Thyroid gland (tissue), 4 donors: Measurements from ENCODE around the gene DRC3. TPM values are rescaled to one million over a fixed set of nuclear protein-coding genes. Genes with fewer than 3 reads are reported as not detected.

ENCODE experiments used
- DNase-seq, 2 donors: peaks; one replicate each; pipeline ENCODE4 v3.0.0-alpha.2; 2019
- H3K27ac ChIP-seq, 3 donors: fragments of 200-600 bp; sonication (generic); 1 replicate in 2 of 3; 2 replicates in 1 of 3; pipeline ENCODE4 v1.5.1; 2016 to 2019; ENCODE audit warnings: mild to moderate bottlenecking in 1 of 3, moderate library complexity in 1 of 3
- H3K27me3 ChIP-seq: fragments of 200-600 bp; sonication (generic); one replicate; pipeline ENCODE4 v1.5.1; 2019
- H3K36me3 ChIP-seq, 2 donors: fragments of 200-600 bp; sonication (generic); one replicate each; pipeline ENCODE4 v1.5.1; 2016 to 2019
- H3K4me1 ChIP-seq, 2 donors: fragments of 200-600 bp; sonication (generic); one replicate each; pipeline ENCODE4 v1.5.1; 2017 to 2019
- H3K4me3 ChIP-seq, 3 donors: fragments of 200-600 bp; sonication (generic); replicated peaks in 1 of 3; 1 replicate in 2 of 3; 2 replicates in 1 of 3; pipeline ENCODE4 v1.5.1; 2016; ENCODE audit warnings: mild to moderate bottlenecking in 1 of 3
- H3K9me3 ChIP-seq: fragments of 200-600 bp; sonication (generic); one replicate; pipeline ENCODE4 v1.5.1; 2017
- POLR2A ChIP-seq, 2 donors: fragments of 450-650 bp; IDR thresholded peaks; one replicate each; pipeline ENCODE4 v1.6.1; 2017; ENCODE audit warnings: antibody characterized with exemption in 2 of 2, mild to moderate bottlenecking in 2 of 2, moderate library complexity in 1 of 2
- WGBS, 2 donors: methylation state at CpG; one replicate each; pipeline ENCODE4 v1.1.5; 2017; 5-methylcytosine and 5-hydroxymethylcytosine counted together
- intact Hi-C: fragments of 100-400 bp; cut with DNase I; formaldehyde crosslinking; loops from one replicate; pipeline ENCODE4 v1.15.1; 2023
- total RNA-seq, 4 donors: library from RNA; depleted of rRNA; stranded (reverse); fragments of >200 nt; gene quantifications; one replicate each; pipeline ENCODE4 v1.2.3, GENCODE V29; 2016
- TF ChIP-seq, protein P1 (sequence below), 6 experiments: fragments of 200-600 bp in 3 of 6; fragments of 450-650 bp in 3 of 6; sonication (generic) in 3 of 6; IDR thresholded peaks; one replicate each; pipeline ENCODE4 v1.5.1; 2016 to 2019; ENCODE audit warnings: antibody characterized with exemption in 6 of 6, mild to moderate bottlenecking in 2 of 6, inconsistent platforms in 1 of 6, moderate library complexity in 1 of 6

The DRC3 gene
- total RNA-seq, 4 donors from 2014 or later, result 18.5 to 28.7 (median 23.4) TPM

- no peaks in the 10 kb centered on the region for H3K9me3 ChIP-seq
- no peak overlapping the region for H3K4me3 ChIP-seq
- peak in 1 of 2 donors; percentile 32 for DNase-seq
- no peaks in the 10 kb centered on the region for H3K36me3 ChIP-seq
- TF ChIP-seq, protein P1, sequence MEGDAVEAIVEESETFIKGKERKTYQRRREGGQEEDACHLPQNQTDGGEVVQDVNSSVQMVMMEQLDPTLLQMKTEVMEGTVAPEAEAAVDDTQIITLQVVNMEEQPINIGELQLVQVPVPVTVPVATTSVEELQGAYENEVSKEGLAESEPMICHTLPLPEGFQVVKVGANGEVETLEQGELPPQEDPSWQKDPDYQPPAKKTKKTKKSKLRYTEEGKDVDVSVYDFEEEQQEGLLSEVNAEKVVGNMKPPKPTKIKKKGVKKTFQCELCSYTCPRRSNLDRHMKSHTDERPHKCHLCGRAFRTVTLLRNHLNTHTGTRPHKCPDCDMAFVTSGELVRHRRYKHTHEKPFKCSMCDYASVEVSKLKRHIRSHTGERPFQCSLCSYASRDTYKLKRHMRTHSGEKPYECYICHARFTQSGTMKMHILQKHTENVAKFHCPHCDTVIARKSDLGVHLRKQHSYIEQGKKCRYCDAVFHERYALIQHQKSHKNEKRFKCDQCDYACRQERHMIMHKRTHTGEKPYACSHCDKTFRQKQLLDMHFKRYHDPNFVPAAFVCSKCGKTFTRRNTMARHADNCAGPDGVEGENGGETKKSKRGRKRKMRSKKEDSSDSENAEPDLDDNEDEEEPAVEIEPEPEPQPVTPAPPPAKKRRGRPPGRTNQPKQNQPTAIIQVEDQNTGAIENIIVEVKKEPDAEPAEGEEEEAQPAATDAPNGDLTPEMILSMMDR (IDR thresholded peaks at IDR 0.05), result no peak
- TF ChIP-seq POLR2A (IDR thresholded peaks at IDR 0.05), result no peak
- peaks cover 86 to 94% of the 10 kb centered on the region in 2 donors for H3K4me1 ChIP-seq
- H3K27ac ChIP-seq, result peak overlapping the region; percentile 68 to 89 (median 85)
- WGBS, 2 donors, result 32 to 41% methylated on average over 5 of the region's 5 CpGs
- intact Hi-C loops, result loop anchor here (10.0 kb wide), 1 partner anchor 222 kb away; no protein-coding TSS in a partner anchor
- no peaks in the 10 kb centered on the region for H3K27me3 ChIP-seq
Measured at GRCh38 chr17:17926840-17927449, 45.7 kb upstream of the DRC3 start.

DNA sequence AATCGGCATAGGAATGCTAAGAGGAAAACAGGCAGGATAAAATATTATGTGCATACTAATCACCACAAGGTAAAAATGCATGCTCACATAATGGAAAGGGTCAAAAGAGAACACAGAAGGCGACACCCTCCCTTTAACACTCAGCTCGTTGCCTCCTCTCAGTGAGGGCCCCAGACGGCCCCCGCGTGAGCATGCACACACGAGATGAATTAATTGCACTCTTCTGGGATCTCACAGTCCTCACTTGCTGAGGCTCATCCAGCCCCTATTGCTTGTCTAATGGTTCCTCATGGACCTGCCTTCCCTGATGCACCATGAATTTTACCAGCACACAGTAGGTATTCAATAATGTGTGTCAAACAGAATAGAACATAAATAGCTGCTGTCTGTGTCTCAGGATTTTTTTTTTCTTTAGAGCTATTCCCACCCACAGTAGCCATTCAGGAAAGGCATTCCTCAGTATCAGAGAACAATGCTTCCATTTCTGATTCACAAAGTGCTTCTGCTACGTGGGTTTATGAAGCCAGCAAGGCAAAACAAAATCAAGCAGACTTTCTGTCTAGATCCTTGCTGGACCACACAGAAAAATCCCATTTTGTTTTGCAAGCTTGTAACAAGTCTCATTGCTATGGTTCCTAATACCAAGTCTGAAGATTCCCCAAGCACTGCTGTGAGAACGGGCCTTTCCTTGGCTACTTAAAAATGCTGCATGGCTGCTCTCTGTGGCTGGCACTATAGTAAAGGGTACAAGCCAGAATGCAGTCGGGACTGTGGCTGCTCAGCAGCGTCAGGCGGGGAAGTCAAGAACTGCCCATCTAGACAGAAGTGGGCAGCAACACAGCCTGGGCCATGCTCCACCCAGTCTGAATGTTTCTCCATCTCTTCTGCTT, 44.0 kb upstream of the DRC3 start:
- intact Hi-C loops, result loop anchor here (10.0 kb wide), 1 partner anchor 224 kb away; no protein-coding TSS in a partner anchor
- H3K27ac ChIP-seq, result peak overlapping the region; percentile 68 to 89 (median 85)
- H3K36me3 ChIP-seq, result no peaks in the 10 kb centered on the region
- no peaks in the 10 kb centered on the region for H3K9me3 ChIP-seq
- TF ChIP-seq, protein P1 (IDR thresholded peaks at IDR 0.05), result no peak
- no peak for TF ChIP-seq POLR2A (IDR thresholded peaks at IDR 0.05)
- DNase-seq, result peak; percentile 43 to 59
- H3K4me1 ChIP-seq, result peaks cover 74 to 89% of the 10 kb centered on the region in 2 donors
- WGBS, 2 donors, result 30 to 41% methylated on average over 12 of the region's 12 CpGs
- no peak overlapping the region for H3K4me3 ChIP-seq
- no peaks in the 10 kb centered on the region for H3K27me3 ChIP-seq

- intact Hi-C loops, result loop anchor here (10.0 kb wide), 1 partner anchor 225 kb away; no protein-coding TSS in a partner anchor
- peak; percentile 86 to 90 for DNase-seq
- H3K36me3 ChIP-seq, result no peaks in the 10 kb centered on the region
- H3K4me1 ChIP-seq, result peaks cover 63 to 89% of the 10 kb centered on the region in 2 donors
- WGBS, 2 donors, result 32 to 47% methylated on average over 2 of the region's 2 CpGs
- TF ChIP-seq, protein P1 (IDR thresholded peaks at IDR 0.05), result no peak
- no peak for TF ChIP-seq POLR2A (IDR thresholded peaks at IDR 0.05)
- no peaks in the 10 kb centered on the region for H3K27me3 ChIP-seq
- no peak overlapping the region for H3K4me3 ChIP-seq
- H3K27ac ChIP-seq, result peak overlapping the region; percentile 70 to 89 (median 85)
- no peaks in the 10 kb centered on the region for H3K9me3 ChIP-seq
Measured at GRCh38 chr17:17929655-17930380, 42.8 kb upstream of the DRC3 start.

GRCh38 chr17:17930674-17931073, 42.0 kb upstream of the DRC3 start:
- peaks cover 60 to 91% of the 10 kb centered on the region in 2 donors for H3K4me1 ChIP-seq
- intact Hi-C loops, result no loop called here
- H3K9me3 ChIP-seq, result no peaks in the 10 kb centered on the region
- H3K27me3 ChIP-seq, result no peaks in the 10 kb centered on the region
- DNase-seq, result no peak
- TF ChIP-seq POLR2A (IDR thresholded peaks at IDR 0.05), result no peak
- TF ChIP-seq, protein P1 (IDR thresholded peaks at IDR 0.05), result no peak
- no peaks in the 10 kb centered on the region for H3K36me3 ChIP-seq
- no peak overlapping the region for H3K4me3 ChIP-seq
- H3K27ac ChIP-seq, result peak overlapping the region; percentile 70 to 89 (median 73)
